MM.1S (cell line): ENCODE measurements around the gene LHPP.

ENCODE experiments used
- CTCF ChIP-seq: fragments of 300-600 bp; sonication (generic); IDR thresholded peaks from 2 replicates; pipeline ENCODE4 v1.5.1; 2016; ENCODE audit warnings: antibody characterized with exemption, low read length, mixed read lengths
- EZH2 ChIP-seq: fragments of 300-600 bp; sonication (generic); optimal IDR thresholded peaks from 2 replicates; pipeline ENCODE3; 2017; ENCODE audit warnings: low read depth, mild to moderate bottlenecking, antibody characterized with exemption, low read length, mixed read lengths
- EZH2phosphoT487 ChIP-seq: fragments of 300-600 bp; sonication (generic); IDR thresholded peaks from 2 replicates; pipeline ENCODE4 v1.6.1; 2018; ENCODE audit warnings: antibody characterized with exemption, low read length

GRCh38 chr10:124557648-124558338 is 96.2 kb downstream of the LHPP start:
- TF ChIP-seq CTCF (no peak), EZH2 (no peak), EZH2phosphoT487 (no peak)
